ENCODE data around the gene PLEKHA5. TPM values are rescaled to one million over a fixed set of nuclear protein-coding genes. Genes with fewer than 3 reads are reported as not detected.

PLEKHA5 gene
- total RNA-seq, 2 donors from 2014 or later, result 31.0 to 32.7 TPM

DNA sequence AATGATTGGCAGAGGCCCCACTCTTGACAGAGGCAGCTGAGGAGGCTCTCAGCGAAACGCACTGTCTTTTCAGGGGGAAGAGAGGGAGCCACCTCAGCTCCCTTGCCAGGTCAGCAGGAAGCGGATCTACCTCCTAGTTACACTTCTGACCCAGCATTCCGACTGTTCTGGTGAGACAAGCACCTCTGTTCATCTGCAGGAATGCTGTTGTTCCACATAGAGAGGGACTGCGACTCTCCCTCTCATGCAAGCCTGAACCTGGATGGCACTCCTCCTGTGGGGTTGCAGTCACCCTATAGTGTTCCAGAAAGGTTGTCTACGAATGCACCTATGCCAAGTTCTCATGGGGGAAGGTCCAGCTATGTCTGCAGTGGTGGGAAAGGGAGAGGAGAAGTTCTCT, 272.7 kb downstream of the PLEKHA5 start:
- intact Hi-C loops (cut with DNase I), result no loop called here
- DNase-seq, result no peak
- TF ChIP-seq, protein P1, sequence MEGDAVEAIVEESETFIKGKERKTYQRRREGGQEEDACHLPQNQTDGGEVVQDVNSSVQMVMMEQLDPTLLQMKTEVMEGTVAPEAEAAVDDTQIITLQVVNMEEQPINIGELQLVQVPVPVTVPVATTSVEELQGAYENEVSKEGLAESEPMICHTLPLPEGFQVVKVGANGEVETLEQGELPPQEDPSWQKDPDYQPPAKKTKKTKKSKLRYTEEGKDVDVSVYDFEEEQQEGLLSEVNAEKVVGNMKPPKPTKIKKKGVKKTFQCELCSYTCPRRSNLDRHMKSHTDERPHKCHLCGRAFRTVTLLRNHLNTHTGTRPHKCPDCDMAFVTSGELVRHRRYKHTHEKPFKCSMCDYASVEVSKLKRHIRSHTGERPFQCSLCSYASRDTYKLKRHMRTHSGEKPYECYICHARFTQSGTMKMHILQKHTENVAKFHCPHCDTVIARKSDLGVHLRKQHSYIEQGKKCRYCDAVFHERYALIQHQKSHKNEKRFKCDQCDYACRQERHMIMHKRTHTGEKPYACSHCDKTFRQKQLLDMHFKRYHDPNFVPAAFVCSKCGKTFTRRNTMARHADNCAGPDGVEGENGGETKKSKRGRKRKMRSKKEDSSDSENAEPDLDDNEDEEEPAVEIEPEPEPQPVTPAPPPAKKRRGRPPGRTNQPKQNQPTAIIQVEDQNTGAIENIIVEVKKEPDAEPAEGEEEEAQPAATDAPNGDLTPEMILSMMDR (IDR thresholded peaks at IDR 0.05), result no peak
- Histone ChIP-seq H3K4me3 (no peak overlapping the region), H3K9me3 (no peaks in the 10 kb centered on the region), H3K27ac (no peak overlapping the region), H3K9ac (ENCODE audit: low read depth in 2 of 2, low read length in 2 of 2) (no peak overlapping the region), H3K4me1 (no peaks in the 10 kb centered on the region), H3K36me3 (no peaks in the 10 kb centered on the region), H3K27me3 (no peaks in the 10 kb centered on the region)

DNA sequence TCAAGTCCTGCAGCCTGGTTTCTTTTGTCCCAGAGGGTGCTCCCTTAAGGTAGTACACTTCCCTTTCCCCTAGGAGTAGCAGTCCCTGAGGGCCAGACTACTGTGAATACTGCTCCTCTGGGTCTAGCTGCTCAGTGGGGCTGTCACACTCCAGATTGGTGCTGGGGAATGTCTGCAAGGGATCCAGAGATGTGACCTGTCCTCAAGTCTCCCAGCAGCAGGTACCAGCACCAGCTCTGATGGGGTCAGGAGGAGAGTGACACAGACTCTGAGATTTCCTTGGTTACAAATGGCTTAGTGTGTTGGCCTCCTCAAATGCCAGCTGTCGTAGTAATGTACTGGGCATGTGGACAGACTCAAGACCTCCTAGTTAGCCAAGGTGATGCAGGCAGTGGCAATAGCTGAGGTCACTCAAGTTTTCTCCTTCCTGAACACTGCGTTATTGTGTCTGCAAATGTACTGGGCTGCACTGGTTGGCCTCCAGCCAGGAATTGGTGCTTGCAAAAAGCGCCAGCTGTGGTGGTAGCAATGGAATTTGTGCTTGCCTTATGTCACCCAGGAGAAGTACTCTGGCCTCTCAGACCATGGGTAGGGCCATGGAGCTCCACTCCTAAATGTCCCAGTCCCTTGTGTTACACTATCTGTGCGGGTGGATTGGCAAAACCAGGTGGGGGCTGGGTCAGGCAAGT, 273.4 kb downstream of the PLEKHA5 start:
- Histone ChIP-seq H3K9me3 (no peaks in the 10 kb centered on the region), H3K27me3 (no peaks in the 10 kb centered on the region), H3K36me3 (no peaks in the 10 kb centered on the region), H3K4me3 (no peak overlapping the region), H3K4me1 (no peaks in the 10 kb centered on the region), H3K9ac (ENCODE audit: low read depth in 2 of 2, low read length in 2 of 2) (no peak overlapping the region), H3K27ac (no peak overlapping the region)
- no peak for DNase-seq
- TF ChIP-seq, protein P1 (IDR thresholded peaks at IDR 0.05), result no peak
- intact Hi-C loops (cut with DNase I), result no loop called here

DNA sequence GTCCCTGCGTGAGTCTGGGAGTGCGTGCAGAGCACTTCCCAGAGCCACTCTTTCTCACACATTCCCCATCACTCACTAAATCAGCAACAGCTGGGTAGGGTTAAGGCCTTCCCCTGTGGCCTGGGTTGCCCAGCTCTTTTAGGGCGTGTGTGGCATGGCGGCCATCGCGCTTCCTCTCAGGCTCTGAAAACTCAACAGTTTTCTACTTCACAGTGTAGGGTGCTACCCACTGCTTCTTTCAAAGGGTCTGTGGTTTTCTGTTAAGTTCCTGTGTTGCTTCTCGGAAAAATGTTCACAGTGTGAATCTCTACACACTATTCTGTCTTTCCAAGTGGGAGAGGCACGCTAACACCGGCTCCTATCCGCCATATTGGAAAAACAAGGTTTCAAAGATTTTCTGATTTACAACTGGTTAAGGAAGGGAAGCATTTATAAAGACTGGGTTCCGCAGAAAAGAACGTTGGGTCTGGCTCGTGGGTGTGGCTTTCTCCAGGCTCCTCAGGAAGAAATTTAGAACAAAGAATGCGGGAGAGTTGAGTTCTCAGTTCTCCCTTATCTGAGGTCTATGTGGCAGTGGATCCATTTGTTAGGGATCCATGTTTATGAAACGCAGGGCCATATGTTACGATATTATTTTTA, 274.8 kb downstream of the PLEKHA5 start:
- intact Hi-C loops (cut with DNase I), result no loop called here
- Histone ChIP-seq H3K36me3 (no peaks in the 10 kb centered on the region), H3K4me3 (no peak overlapping the region), H3K4me1 (no peaks in the 10 kb centered on the region), H3K27me3 (no peaks in the 10 kb centered on the region), H3K9me3 (no peaks in the 10 kb centered on the region), H3K9ac (ENCODE audit: low read depth in 2 of 2, low read length in 2 of 2) (no peak overlapping the region), H3K27ac (no peak overlapping the region)
- TF ChIP-seq, protein P1 (IDR thresholded peaks at IDR 0.05), result no peak
- DNase-seq, result no peak

DNA sequence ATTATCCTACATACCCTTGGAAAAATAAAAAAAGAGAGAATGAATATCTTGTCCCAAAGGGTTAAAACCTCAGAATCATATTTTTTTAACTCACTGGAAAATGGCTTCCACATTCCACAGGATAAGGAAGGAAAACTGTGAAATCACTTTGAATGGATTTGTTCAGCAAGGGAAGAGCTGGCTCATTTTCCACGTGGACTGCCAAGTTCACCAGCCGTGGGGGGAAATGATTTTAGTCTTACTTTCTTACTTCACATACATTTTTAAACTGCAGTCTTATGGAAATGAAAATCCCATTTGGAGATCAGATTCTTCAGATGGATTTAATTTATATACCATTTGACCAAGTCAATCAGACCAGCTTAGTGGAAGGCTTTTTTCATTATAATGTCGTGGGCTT, 279.8 kb downstream of the PLEKHA5 start:
- Histone ChIP-seq H3K4me3 (no peak overlapping the region), H3K36me3 (no peaks in the 10 kb centered on the region), H3K27me3 (no peaks in the 10 kb centered on the region), H3K9me3 (no peaks in the 10 kb centered on the region), H3K9ac (ENCODE audit: low read depth in 2 of 2, low read length in 2 of 2) (no peak overlapping the region), H3K27ac (no peak overlapping the region), H3K4me1 (no peaks in the 10 kb centered on the region)
- intact Hi-C loops (cut with DNase I), result no loop called here
- TF ChIP-seq, protein P1 (IDR thresholded peaks at IDR 0.05), result no peak
- no peak for DNase-seq

DNA sequence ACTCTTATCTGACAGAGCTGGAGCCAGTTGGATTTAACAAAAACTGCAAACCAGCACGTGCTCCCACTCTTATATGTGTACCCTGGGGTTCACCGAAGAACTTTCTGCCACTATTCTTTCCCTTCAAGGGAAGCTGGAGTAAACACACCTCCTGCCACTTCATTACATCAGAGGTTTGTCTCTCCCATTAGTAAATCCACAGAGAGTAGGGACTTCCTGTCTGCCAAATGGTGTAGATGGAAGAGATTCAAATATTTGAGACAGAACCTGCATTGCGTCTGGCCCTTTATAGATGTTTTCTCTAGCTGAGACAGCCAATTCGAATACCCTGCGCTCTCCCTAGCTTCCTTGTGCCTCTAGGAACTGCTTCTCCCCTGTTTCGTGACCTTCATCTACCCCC, 280.7 kb downstream of the PLEKHA5 start:
- no peaks in the 10 kb centered on the region for H3K4me1 ChIP-seq
- intact Hi-C loops (cut with DNase I), result no loop called here
- no peak for DNase-seq
- H3K4me3 ChIP-seq, result no peak overlapping the region
- H3K27me3 ChIP-seq, result no peaks in the 10 kb centered on the region
- no peaks in the 10 kb centered on the region for H3K36me3 ChIP-seq
- TF ChIP-seq, protein P1 (IDR thresholded peaks at IDR 0.05), result no peak
- no peaks in the 10 kb centered on the region for H3K9me3 ChIP-seq
- H3K27ac ChIP-seq, result no peak overlapping the region
- no peak overlapping the region for H3K9ac ChIP-seq (ENCODE audit: low read depth in 2 of 2, low read length in 2 of 2)

Data from colonic mucosa (tissue), 4 donors.